Smooth muscle cell of the coronary artery (primary cell): ENCODE data around the gene TAS2R8. TPM values are rescaled to one million over a fixed set of nuclear protein-coding genes. Genes with fewer than 3 reads are reported as not detected.

Experiments
- total RNA-seq: library from RNA; depleted of rRNA; stranded (reverse); fragments of >200 nt; gene quantifications from 2 replicates; pipeline ENCODE4 v1.2.3, GENCODE V29; 2014; ENCODE audit warnings: low replicate concordance

TAS2R8 gene
- total RNA-seq, result not detected in 2 replicates

GRCh38 chr12:10807186-10807585, at the start of gene TAS2R8:
TAS2R8 (minus strand) TSS chr12:10807286; CDS start chr12:10806980, 306 bp downstream.

GRCh38 chr12:10849425-10849878, 42.4 kb upstream of the TAS2R8 start, which contains the start of gene PRR4:
PRR4 (minus strand) TSS chr12:10849475; CDS start chr12:10849437, 38 bp downstream.

GRCh38 chr12:10826258-10826657, 19.2 kb upstream of the TAS2R8 start, which contains the start of gene TAS2R10:
TAS2R10 (minus strand) TSS chr12:10826358; CDS start chr12:10826269, 89 bp downstream.

GRCh38 chr12:10810068-10810467, 3.0 kb upstream of the TAS2R8 start, which contains the start of gene TAS2R9:
TAS2R9 (minus strand) TSS chr12:10810168; CDS start chr12:10810075, 93 bp downstream.

GRCh38 chr12:10802587-10802986, 4.5 kb downstream of the TAS2R8 start, which contains the start of gene TAS2R7:
TAS2R7 (minus strand) TSS chr12:10802627; CDS start chr12:10802570, 57 bp downstream.

Other genes with a start within 250 kb of the TAS2R8 start
- gene MAGOHB, start 193.7 kb downstream of the TAS2R8 start, total RNA-seq, result 18.8 and 26.8 TPM in 2 replicates
- 0.15 and 0.82 TPM in 2 replicates for gene STYK1, start 133.2 kb downstream of the TAS2R8 start, total RNA-seq
- 62.0 and 134 TPM in 2 replicates for gene YBX3, start 84.0 kb downstream of the TAS2R8 start, total RNA-seq
- not detected in 2 replicates for gene TAS2R7, start 4.7 kb downstream of the TAS2R8 start, total RNA-seq
- gene TAS2R9, start 2.9 kb upstream of the TAS2R8 start, total RNA-seq, result not detected in 2 replicates
- 0.23 and 0.53 TPM in 2 replicates for gene TAS2R10, start 19.1 kb upstream of the TAS2R8 start, total RNA-seq
- gene PRR4, start 42.2 kb upstream of the TAS2R8 start, total RNA-seq, result 0.47 and 0.53 TPM in 2 replicates
- gene PRH1, start 77.0 kb upstream of the TAS2R8 start, total RNA-seq, result 9.3 and 20.0 TPM in 2 replicates
- gene TAS2R13, start 102.3 kb upstream of the TAS2R8 start, total RNA-seq, result 0.70 and 1.1 TPM in 2 replicates
- not detected in 2 replicates for gene PRH2, start 122.0 kb upstream of the TAS2R8 start, total RNA-seq
- gene TAS2R14, start 132.0 kb upstream of the TAS2R8 start, total RNA-seq, result 1.6 and 2.5 TPM in 2 replicates
- 1.3 and 1.8 TPM in 2 replicates for gene TAS2R50, start 179.6 kb upstream of the TAS2R8 start, total RNA-seq
- gene TAS2R20, start 191.0 kb upstream of the TAS2R8 start, total RNA-seq, result 1.9 and 2.3 TPM in 2 replicates
- gene TAS2R19, start 215.3 kb upstream of the TAS2R8 start, total RNA-seq, result 4.1 and 4.3 TPM in 2 replicates
- 1.2 and 2.3 TPM in 2 replicates for gene TAS2R31, start 224.1 kb upstream of the TAS2R8 start, total RNA-seq